ELR (cell line): ENCODE measurements around the gene TRIM65.
"Not testable (repeated sequence)": the region's sequence is repeated elsewhere in the genome, so short reads cannot be mapped to it uniquely, and the experiment has no call there.

Experiments
- DNase-seq: peaks from one replicate; pipeline ENCODE4 v3.0.0-alpha.2; 2015; ENCODE audit warnings: low read depth

Gene TRIM65

GRCh38 chr17:75875182-75875939, 21.4 kb downstream of the TRIM65 start:
- no peak for DNase-seq

DNA sequence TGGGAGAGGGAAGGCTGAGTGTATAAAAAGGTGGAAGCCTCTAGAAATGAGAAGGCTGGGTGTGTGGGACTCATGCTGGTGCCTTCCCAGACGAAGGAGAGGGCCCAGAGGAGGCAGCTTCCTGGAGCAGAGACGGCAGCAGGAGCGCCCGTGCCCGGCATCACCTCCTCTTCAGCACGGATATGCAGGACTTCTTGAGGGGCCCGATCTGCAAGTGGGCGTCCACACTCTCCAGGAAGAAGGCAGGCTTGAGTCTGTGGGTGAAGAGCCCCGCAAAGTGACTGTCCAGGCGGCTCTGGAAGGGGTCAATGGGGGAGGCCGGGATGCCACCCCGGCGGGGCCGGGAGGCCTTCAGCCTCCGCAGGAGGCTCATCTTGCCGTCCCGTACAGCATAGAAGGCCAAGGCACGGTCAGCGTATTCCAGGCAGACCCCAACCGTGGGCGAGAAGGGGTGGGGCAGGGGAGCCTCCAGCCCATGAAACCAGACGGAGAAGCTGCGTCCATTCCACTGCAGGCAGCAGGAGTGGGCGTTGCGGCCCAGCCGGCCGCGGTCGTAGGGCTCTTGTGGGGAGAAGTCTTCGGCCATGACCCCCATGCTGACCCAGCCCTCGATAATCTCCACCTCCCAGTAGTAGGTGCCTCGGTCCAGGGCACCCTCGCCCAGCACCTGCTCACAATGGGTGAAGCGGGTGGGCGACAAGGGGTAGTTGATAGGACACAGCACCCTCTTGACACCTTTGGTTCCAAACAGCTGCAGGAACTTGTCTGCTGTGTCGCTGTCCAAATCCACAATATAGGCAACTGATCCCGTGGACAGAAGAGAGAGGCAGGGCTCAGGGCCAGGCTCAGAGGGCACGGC, 22.2 kb downstream of the TRIM65 start:
- no peak for DNase-seq

DNA sequence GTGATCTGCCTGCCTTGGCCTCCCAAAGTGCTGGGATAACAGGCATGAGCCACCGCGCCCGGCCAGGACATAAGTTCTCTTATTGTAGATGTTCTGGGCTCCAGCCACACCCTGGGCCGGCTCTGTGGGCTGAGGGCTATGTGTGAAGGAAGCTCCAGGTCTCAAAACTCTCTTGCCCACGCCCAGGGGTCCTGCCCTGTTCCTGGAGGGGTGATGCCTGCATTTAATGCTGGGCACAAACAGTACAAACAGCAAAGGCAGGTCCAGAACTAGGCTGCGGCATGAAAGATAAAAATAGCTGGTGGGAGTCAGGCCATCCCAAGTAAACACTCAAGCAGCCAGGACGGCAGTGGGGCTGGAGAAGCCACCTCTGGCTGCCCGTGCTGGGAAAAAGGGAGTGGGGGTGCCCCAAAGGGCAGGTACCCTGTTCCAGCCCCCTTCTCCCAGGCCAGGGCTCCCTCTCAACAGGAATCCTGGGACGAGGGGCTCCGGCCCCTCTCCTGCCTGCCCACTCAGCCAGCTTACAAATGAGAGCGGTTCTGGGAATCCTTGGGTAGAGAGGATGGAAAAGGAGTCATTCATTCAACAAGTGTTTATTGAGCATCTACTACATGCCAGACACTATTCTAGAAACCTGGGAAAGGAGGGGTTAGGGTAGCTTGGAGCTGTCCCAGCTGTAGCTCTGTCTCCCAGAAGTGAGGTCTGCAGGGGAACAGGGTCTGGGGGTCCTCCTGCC, 23.0 kb downstream of the TRIM65 start:
- no peak for DNase-seq

- peak; percentile 79 for DNase-seq
Observed at GRCh38 chr17:75872434-75873351, 24.1 kb downstream of the TRIM65 start.

DNA sequence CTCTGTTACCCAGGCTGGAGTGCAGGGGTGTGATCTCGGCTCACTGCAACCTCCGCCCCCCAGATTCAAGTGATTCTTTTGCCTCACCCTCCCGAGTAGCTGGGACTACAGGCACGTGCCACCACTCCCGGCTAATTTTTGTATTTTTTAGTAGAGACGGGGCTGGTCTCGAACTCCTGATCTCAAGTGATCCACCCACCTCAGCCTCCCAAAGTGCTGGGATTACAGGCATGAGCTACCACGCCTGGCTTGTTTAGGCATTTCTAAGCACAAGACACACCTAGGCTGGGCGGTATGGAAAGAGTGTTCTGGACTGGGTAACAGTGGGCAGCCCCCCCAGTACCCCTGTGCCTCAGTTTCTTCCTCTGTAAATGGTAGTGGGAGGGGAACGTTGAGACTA, 26.5 kb downstream of the TRIM65 start:
- DNase-seq = not testable (repeated sequence)

- DNase-seq = peak; percentile 52
Observed at GRCh38 chr17:75869282-75870141, 27.2 kb downstream of the TRIM65 start.

DNA sequence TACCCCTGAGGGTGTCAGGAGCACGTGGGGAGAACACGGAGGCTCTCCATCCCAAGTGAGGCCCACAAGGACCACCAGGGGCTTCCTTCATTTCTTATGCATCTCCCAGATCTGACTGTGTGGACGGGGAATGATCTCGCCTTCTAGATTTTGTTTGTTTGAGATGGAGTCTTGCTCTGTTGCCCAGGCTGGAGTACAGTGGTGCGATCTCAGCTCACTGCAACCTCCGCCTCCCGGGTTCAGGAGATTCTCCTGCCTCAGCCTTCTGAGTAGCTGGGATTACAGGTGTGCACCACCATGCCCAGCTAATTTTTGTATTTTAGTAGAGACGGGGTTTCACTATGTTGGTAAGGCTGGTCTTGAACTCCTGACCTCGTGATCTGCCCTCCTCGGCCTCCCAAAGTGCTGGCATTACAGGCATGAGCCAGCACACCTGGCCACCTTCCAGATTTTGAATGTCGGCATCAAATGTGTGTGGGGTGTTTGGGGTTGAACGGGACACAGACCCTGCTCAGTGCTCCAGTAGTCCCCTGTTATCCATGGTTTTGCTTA, 27.9 kb downstream of the TRIM65 start:
- not testable (repeated sequence) for DNase-seq

DNA sequence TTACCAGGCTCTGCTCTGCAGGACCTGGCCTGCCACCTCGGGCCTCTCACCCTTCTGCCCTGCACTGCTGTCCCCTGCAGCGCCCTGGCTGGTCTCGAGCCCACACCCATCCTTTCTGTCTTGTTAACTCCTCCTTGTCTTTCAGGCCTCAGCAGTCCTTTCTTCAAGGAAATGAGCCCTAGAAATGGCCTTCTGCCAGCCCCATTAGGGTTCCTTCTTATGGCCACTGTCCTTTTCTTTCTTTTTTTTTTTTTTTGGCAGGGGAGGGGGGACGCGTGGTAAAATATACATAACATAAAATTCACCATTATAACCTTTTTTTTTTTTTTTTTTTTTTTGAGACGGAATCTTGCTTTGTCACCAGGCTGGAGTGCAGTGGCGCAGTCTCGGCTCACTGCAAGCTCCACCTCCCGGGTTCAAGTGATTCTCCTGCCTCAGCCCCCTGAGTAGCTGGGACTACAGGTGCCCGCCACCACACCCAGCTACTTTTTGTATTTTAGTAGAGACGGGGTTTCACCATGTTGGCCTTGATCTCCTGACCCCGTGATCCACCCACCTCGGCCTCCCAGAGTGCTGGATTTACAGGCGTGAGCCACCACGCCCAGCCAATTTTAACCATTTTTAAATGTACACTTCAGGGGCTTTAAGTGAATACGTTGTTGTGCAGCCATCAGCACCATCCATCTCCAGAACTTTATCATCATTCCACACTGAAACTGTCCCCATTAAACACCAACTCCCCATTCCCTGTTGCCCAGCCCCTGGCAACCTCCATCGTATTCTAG, 31.2 kb downstream of the TRIM65 start:
- DNase-seq = not testable (repeated sequence)

DNA sequence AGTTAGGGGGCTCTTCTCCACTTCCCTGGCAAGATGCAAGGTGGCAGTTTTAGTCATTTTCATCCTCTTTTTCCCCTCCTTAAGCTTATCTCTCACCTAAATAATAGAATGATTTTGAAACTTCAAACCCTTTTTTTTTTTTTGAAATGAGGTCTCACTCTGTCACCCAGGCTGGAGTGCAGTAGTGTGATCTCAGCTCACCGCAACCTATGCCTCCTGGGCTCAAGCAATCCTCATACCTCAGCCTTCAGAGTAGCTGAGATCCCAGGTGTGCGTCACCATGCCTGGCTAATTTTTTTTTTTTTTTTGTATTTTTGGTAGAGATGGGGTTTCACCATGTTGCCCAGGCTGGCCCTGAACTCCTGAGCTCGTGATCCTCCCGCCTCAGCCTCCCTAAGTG, 31.9 kb downstream of the TRIM65 start:
- DNase-seq = not testable (repeated sequence)

DNA sequence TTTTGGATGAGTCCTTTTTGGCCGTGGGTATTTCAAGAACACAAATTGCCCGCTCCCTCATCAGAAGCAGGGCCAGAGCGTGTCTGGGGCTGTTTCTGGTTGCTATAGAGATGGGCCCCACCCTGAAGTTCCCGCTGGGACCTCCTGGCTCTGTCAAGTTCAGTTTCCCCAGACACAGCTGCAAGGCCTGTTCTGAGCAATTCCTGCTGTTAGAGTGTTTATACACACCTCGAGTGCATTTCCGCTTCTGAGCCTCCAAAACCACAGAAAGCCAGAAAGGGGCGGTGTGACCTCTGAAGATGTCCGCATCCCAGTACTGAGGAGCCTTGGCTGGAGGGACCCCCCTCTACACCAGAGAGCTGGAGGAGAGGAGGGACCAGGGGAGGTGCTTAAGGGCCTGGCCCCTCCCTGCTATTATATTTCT, 32.3 kb downstream of the TRIM65 start:
- peak; percentile 86 for DNase-seq

DNA sequence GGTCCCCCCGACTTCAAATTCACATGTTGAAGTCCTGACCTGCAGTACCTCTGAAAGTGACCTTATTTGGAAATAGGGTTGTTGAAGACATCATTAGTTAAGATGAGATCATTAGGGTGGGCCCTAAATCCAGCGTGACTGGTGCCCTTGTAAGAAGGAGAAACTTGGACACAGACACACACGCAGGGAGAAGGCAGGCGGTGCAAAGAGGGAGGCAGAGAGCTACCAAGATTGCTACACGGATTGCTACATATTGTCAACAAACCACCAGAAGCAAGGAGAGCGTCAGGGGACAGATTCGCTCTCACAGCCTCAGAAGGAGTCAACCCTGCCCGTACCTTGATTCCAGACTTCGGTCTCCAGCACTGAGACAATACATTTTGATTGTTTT, 34.8 kb downstream of the TRIM65 start:
- no peak for DNase-seq

- DNase-seq = not testable (repeated sequence)
Observed at GRCh38 chr17:75859358-75859757, 37.4 kb downstream of the TRIM65 start.

GRCh38 chr17:75856062-75856756, 40.5 kb downstream of the TRIM65 start:
- DNase-seq = peak; percentile 71

GRCh38 chr17:75855310-75856061, 41.3 kb downstream of the TRIM65 start, which contains the start of gene WBP2:
Gene WBP2 (minus strand): TSS chr17:75855335. CDS start chr17:75855297, 38 bp downstream.
- DNase-seq = peak; percentile 100

GRCh38 chr17:75854881-75855309, 41.9 kb downstream of the TRIM65 start:
- no peak for DNase-seq

DNA sequence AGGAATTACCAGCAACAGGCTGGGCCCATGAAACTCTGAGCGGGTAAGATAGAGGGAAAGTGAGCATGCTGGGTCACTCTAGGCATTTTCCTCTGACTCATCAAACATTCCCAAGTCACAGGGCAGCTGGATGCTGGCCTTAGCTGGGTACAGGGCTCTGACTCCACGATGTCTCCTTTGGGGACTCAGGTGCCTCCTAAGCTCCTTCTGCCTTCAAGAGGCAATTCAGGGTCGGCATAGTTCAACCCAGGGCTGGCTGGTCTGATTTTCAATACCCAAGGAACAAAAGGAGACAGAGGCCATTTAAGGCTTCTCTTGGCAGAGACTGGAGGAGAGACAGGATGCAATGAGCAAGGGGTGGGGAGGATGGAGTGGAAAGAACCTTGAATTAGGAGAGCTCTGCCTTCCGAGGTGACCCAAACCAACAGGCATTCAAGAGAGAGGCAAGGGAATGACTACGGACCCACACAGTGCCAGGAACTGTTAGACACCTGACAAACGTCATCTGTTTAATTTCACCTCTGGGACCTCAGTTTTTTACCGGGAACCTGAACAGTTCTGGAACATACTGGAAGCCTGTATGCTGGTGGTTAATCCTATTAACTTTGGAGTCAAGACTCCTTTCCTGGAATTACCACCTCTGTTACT, 42.5 kb downstream of the TRIM65 start:
- DNase-seq = peak; percentile 91

- DNase-seq = peak; percentile 77
Observed at GRCh38 chr17:75853433-75853832, 43.3 kb downstream of the TRIM65 start.
